Smooth muscle cell (in vitro differentiated cells): ENCODE measurements around the gene MTRF1L. TPM values are rescaled to one million over a fixed set of nuclear protein-coding genes. Genes with fewer than 3 reads are reported as not detected.

Experiments used
- DNase-seq: peaks from one replicate; lab custom pipeline; 2025; ENCODE audit not compliant: unreplicated experiment; lab: John Stamatoyannopoulos, UW
- H2AFZ ChIP-seq: fragments of 200-600 bp; sonication (generic); 2 replicates; pipeline ENCODE4 v1.6.0; 2016; ENCODE audit warnings: antibody characterized with exemption, low read depth, mild to moderate bottlenecking
- H3F3A ChIP-seq: fragments of 200-600 bp; sonication (generic); 2 replicates; pipeline ENCODE4 v1.6.0; 2017; ENCODE audit warnings: antibody characterized with exemption, low read depth
- H3K27ac ChIP-seq: fragments of 200-600 bp; sonication (generic); 2 replicates; pipeline ENCODE4 v1.5.1; 2016; ENCODE audit warnings: low read depth, mild to moderate bottlenecking
- H3K27me3 ChIP-seq: fragments of 200-600 bp; sonication (generic); 2 replicates; pipeline ENCODE4 v1.6.1; 2016; ENCODE audit warnings: low read depth, mild to moderate bottlenecking
- H3K36me3 ChIP-seq: fragments of 200-600 bp; sonication (generic); 2 replicates; pipeline ENCODE4 v1.5.1; 2016; ENCODE audit warnings: low read depth
- H3K4me1 ChIP-seq: fragments of 200-600 bp; sonication (generic); 2 replicates; pipeline ENCODE4 v1.5.1; 2016; ENCODE audit warnings: low read depth
- H3K4me2 ChIP-seq: fragments of 200-600 bp; sonication (generic); 2 replicates; pipeline ENCODE4 v1.6.0; 2016; ENCODE audit warnings: mild to moderate bottlenecking
- H3K4me3 ChIP-seq: fragments of 200-600 bp; sonication (generic); 2 replicates; pipeline ENCODE4 v1.5.1; 2016; ENCODE audit warnings: mild to moderate bottlenecking
- H3K79me2 ChIP-seq: fragments of 200-600 bp; sonication (generic); 2 replicates; pipeline ENCODE4 v1.6.0; 2016; ENCODE audit warnings: low read depth, mild to moderate bottlenecking
- H3K9ac ChIP-seq: fragments of 200-600 bp; sonication (generic); 2 replicates; pipeline ENCODE4 v1.6.0; 2016; ENCODE audit warnings: low read depth
- H3K9me3 ChIP-seq: fragments of 200-600 bp; sonication (generic); replicated peaks from 2 replicates; pipeline ENCODE4 v1.5.1; 2016; ENCODE audit warnings: low read depth
- H4K20me1 ChIP-seq: fragments of 200-600 bp; sonication (generic); 2 replicates; pipeline ENCODE4 v1.6.0; 2016; ENCODE audit warnings: low read depth
- CTCF ChIP-seq: fragments of 200-600 bp; sonication (generic); IDR thresholded peaks from 2 replicates; pipeline ENCODE4 v1.5.1; 2017; ENCODE audit warnings: borderline replicate concordance, mild to moderate bottlenecking, antibody characterized with exemption; ENCODE audit not compliant: insufficient read depth, poor library complexity, severe bottlenecking
- WGBS: methylation state at CpG from one replicate; pipeline ENCODE4 v1.1.7; 2016; ENCODE audit warnings: low lambda C conversion rate; 5-methylcytosine and 5-hydroxymethylcytosine counted together
- polyA plus RNA-seq: library from polyadenylated mRNA; unstranded; fragments of >200 nt; fragmentation: Nextera tagmentation; extraction: Ambion mirVana; gene quantifications from 2 replicates; pipeline ENCODE4 v1.2.1, GENCODE V29; 2016
- total RNA-seq: library from RNA; depleted of rRNA; stranded (reverse); fragments of >200 nt; gene quantifications from 2 replicates; pipeline ENCODE4 v1.2.3, GENCODE V29; 2014

Gene MTRF1L
- total and polyA plus RNA-seq, 2 experiments from 2014 or later: 14.1 to 21.1 TPM

- Histone ChIP-seq H3K4me1 (no peaks in the 10 kb centered on the region), H4K20me1 (no peaks in the 10 kb centered on the region), H3K79me2 (no peaks in the 10 kb centered on the region), H3K36me3 (no peaks in the 10 kb centered on the region), H3K9me3 (no peaks in the 10 kb centered on the region), H2AFZ (no peak overlapping the region), H3F3A (no peaks in the 10 kb centered on the region), H3K4me2 (no peak overlapping the region), H3K9ac (no peak overlapping the region), H3K27me3 (no peaks in the 10 kb centered on the region), H3K27ac (no peak overlapping the region), H3K4me3 (no peak overlapping the region)
- TF ChIP-seq CTCF: no peak
- 88% methylated on average over 2 of the region's 2 CpGs for WGBS
- DNase-seq: no peak
Observed at GRCh38 chr6:153047386-153047785, 44.9 kb upstream of the MTRF1L start.

- Histone ChIP-seq H3K79me2 (no peaks in the 10 kb centered on the region), H3K36me3 (no peaks in the 10 kb centered on the region), H3F3A (no peaks in the 10 kb centered on the region), H3K4me3 (no peak overlapping the region), H3K9ac (no peak overlapping the region), H3K4me2 (no peak overlapping the region), H2AFZ (no peak overlapping the region), H3K27me3 (no peaks in the 10 kb centered on the region), H4K20me1 (no peaks in the 10 kb centered on the region), H3K4me1 (no peaks in the 10 kb centered on the region), H3K9me3 (no peaks in the 10 kb centered on the region), H3K27ac (no peak overlapping the region)
- TF ChIP-seq CTCF: no peak
- no peak for DNase-seq
Observed at GRCh38 chr6:153045271-153045670, 42.8 kb upstream of the MTRF1L start.

GRCh38 chr6:153044295-153044694 is 41.8 kb upstream of the MTRF1L start:
- no peak for DNase-seq
- H3K27me3 ChIP-seq: no peaks in the 10 kb centered on the region
- WGBS: 90% methylated on average over 4 of the region's 4 CpGs
- no peaks in the 10 kb centered on the region for H3F3A ChIP-seq
- H3K36me3 ChIP-seq: no peaks in the 10 kb centered on the region
- H3K4me1 ChIP-seq: no peaks in the 10 kb centered on the region
- H3K4me2 ChIP-seq: no peak overlapping the region
- no peak overlapping the region for H3K27ac ChIP-seq
- H3K9me3 ChIP-seq: no peaks in the 10 kb centered on the region
- H2AFZ ChIP-seq: no peak overlapping the region
- no peaks in the 10 kb centered on the region for H4K20me1 ChIP-seq
- H3K79me2 ChIP-seq: no peaks in the 10 kb centered on the region
- no peak overlapping the region for H3K9ac ChIP-seq
- no peak for TF ChIP-seq CTCF
- no peak overlapping the region for H3K4me3 ChIP-seq

GRCh38 chr6:153043719-153044118 is 41.2 kb upstream of the MTRF1L start:
- TF ChIP-seq CTCF: no peak
- no peak overlapping the region for H3K27ac ChIP-seq
- DNase-seq: no peak
- H3K4me2 ChIP-seq: no peak overlapping the region
- H3F3A ChIP-seq: no peaks in the 10 kb centered on the region
- no peaks in the 10 kb centered on the region for H3K79me2 ChIP-seq
- 95% methylated on average over 3 of the region's 3 CpGs for WGBS
- H2AFZ ChIP-seq: no peak overlapping the region
- H3K27me3 ChIP-seq: no peaks in the 10 kb centered on the region
- H3K36me3 ChIP-seq: no peaks in the 10 kb centered on the region
- H4K20me1 ChIP-seq: no peaks in the 10 kb centered on the region
- H3K4me3 ChIP-seq: no peak overlapping the region
- no peaks in the 10 kb centered on the region for H3K4me1 ChIP-seq
- no peaks in the 10 kb centered on the region for H3K9me3 ChIP-seq
- H3K9ac ChIP-seq: no peak overlapping the region
